ENCODE results near the gene CPO. TPM values are rescaled to one million over a fixed set of nuclear protein-coding genes. Genes with fewer than 3 reads are reported as not detected.
"Not testable (repeated sequence)": the region's sequence is repeated elsewhere in the genome, so short reads cannot be mapped to it uniquely, and the experiment has no call there.

The CPO gene
- total RNA-seq, 8 experiments from 2014 or later, result 0.11 to 0.36 TPM; not detected in 6

GRCh38 chr2:206953404-206953803 is 14.1 kb downstream of the CPO start:
- H3K27ac ChIP-seq; in situ Hi-C loops (cut with MboI; ENCODE audit: low pct_unique_long_range_greater_than_20kb in 2 of 9, low sequenced_read_pairs in 9 of 9, unreplicated experiment in 9 of 9); H3K4me1 ChIP-seq (replicated peaks in 1 of 2); H3K4me3 ChIP-seq; ATAC-seq (replicated peaks in 6 of 8): not testable (repeated sequence)
- WGBS, 10 experiments, result 63 to 100% (median 90%) methylated on average over 1 to 2 of the region's 2 CpGs; no CpG with 5 or more reads in 4 of the 10 experiments

GRCh38 chr2:206955253-206955652 is 15.9 kb downstream of the CPO start:
- in situ Hi-C loops (cut with MboI; ENCODE audit: low pct_unique_long_range_greater_than_20kb in 2 of 9, low sequenced_read_pairs in 9 of 9, unreplicated experiment in 9 of 9), result no loop called here
- Histone ChIP-seq H3K4me3 (no peak overlapping the region), H3K27ac (no peak overlapping the region), H3K4me1 (replicated peaks in 1 of 2) (no peaks in the 10 kb centered on the region)
- ATAC-seq (replicated peaks in 6 of 8), result no peak

- ATAC-seq (replicated peaks in 6 of 8), result no peak
- Histone ChIP-seq H3K27ac (no peak overlapping the region), H3K4me1 (replicated peaks in 1 of 2) (no peaks in the 10 kb centered on the region), H3K4me3 (no peak overlapping the region)
- 0 to 95% (median 80%) methylated on average over 1 to 3 of the region's 3 CpGs; no CpG with 5 or more reads in 1 of the 10 experiments for WGBS, 10 experiments
- in situ Hi-C loops (cut with MboI; ENCODE audit: low pct_unique_long_range_greater_than_20kb in 2 of 9, low sequenced_read_pairs in 9 of 9, unreplicated experiment in 9 of 9), result no loop called here
Observed at GRCh38 chr2:206958261-206958660, 18.9 kb downstream of the CPO start.

GRCh38 chr2:206962966-206963365 is 23.6 kb downstream of the CPO start:
- ATAC-seq (replicated peaks in 6 of 8), result peak in 1 of 8 experiments; percentile 70
- no peak overlapping the region for H3K4me3 ChIP-seq
- WGBS, 10 experiments, result 8 to 82% (median 64%) methylated on average over 1 to 4 of the region's 4 CpGs
- in situ Hi-C loops (cut with MboI; ENCODE audit: low pct_unique_long_range_greater_than_20kb in 2 of 9, low sequenced_read_pairs in 9 of 9, unreplicated experiment in 9 of 9), result no loop called here
- no peaks in the 10 kb centered on the region for H3K4me1 ChIP-seq (replicated peaks in 1 of 2)
- no peak overlapping the region for H3K27ac ChIP-seq

- in situ Hi-C loops (cut with MboI; ENCODE audit: low pct_unique_long_range_greater_than_20kb in 2 of 9, low sequenced_read_pairs in 9 of 9, unreplicated experiment in 9 of 9), result no loop called here
- ATAC-seq (replicated peaks in 6 of 8), result no peak
- Histone ChIP-seq H3K4me1 (replicated peaks in 1 of 2) (peaks cover 2 to 23% of the 10 kb centered on the region in 2 donors), H3K4me3 (no peak overlapping the region), H3K27ac (no peak overlapping the region)
- WGBS, 10 experiments, result 28 to 98% (median 76%) methylated on average over 1 to 6 of the region's 7 CpGs
Observed at GRCh38 chr2:206968134-206969086, 29.1 kb downstream of the CPO start.

- in situ Hi-C loops (cut with MboI; ENCODE audit: low pct_unique_long_range_greater_than_20kb in 2 of 9, low sequenced_read_pairs in 9 of 9, unreplicated experiment in 9 of 9), result no loop called here
- ATAC-seq (replicated peaks in 6 of 8), result no peak
Observed at GRCh38 chr2:206969192-206969591, 29.9 kb downstream of the CPO start.

GRCh38 chr2:206970589-206971360 is 31.5 kb downstream of the CPO start:
- in situ Hi-C loops (cut with MboI; ENCODE audit: low pct_unique_long_range_greater_than_20kb in 2 of 9, low sequenced_read_pairs in 9 of 9, unreplicated experiment in 9 of 9), result loop anchor here in 1 of 9 experiments (10.0 kb wide), 1 partner anchor 504 kb away; no protein-coding TSS in a partner anchor
- H3K27ac ChIP-seq, result no peak overlapping the region
- no peak overlapping the region for H3K4me3 ChIP-seq
- peak in 3 of 8 experiments; percentile 23 to 48 (median 42) for ATAC-seq (replicated peaks in 6 of 8)
- H3K4me1 ChIP-seq (replicated peaks in 1 of 2), result peaks cover 2 to 23% of the 10 kb centered on the region in 2 donors
- 35 to 100% (median 79%) methylated on average over 1 to 7 of the region's 7 CpGs for WGBS, 10 experiments

More at GRCh38 chr2:206969192-206969591, 29.9 kb downstream of the CPO start:
- no peak overlapping the region for H3K4me3 ChIP-seq
- H3K27ac ChIP-seq, result no peak overlapping the region
- H3K4me1 ChIP-seq (replicated peaks in 1 of 2), result peaks cover 2 to 23% of the 10 kb centered on the region in 2 donors
- WGBS, 10 experiments, result 76 to 100% (median 92%) methylated on average over 1 to 6 of the region's 6 CpGs; no CpG with 5 or more reads in 2 of the 10 experiments

- 0 to 100% (median 80%) methylated on average over 1 to 3 of the region's 3 CpGs; no CpG with 5 or more reads in 3 of the 10 experiments for WGBS, 10 experiments
- peaks cover 2 to 23% of the 10 kb centered on the region in 2 donors for H3K4me1 ChIP-seq (replicated peaks in 1 of 2)
- no peak overlapping the region for H3K4me3 ChIP-seq
- ATAC-seq (replicated peaks in 6 of 8), result peak in 3 of 8 experiments; percentile 37 to 93 (median 51)
- no peak overlapping the region for H3K27ac ChIP-seq
- in situ Hi-C loops (cut with MboI; ENCODE audit: low pct_unique_long_range_greater_than_20kb in 2 of 9, low sequenced_read_pairs in 9 of 9, unreplicated experiment in 9 of 9), result loop anchor here in 1 of 9 experiments (10.0 kb wide), 1 partner anchor 503 kb away; no protein-coding TSS in a partner anchor
Observed at GRCh38 chr2:206971805-206972204, 32.5 kb downstream of the CPO start.

- Histone ChIP-seq H3K27ac (no peak overlapping the region), H3K4me3 (no peak overlapping the region), H3K4me1 (replicated peaks in 1 of 2) (peaks cover 2 to 23% of the 10 kb centered on the region in 2 donors)
- in situ Hi-C loops (cut with MboI; ENCODE audit: low pct_unique_long_range_greater_than_20kb in 2 of 9, low sequenced_read_pairs in 9 of 9, unreplicated experiment in 9 of 9), result loop anchor here in 1 of 9 experiments (10.0 kb wide), 1 partner anchor 500 kb away; no protein-coding TSS in a partner anchor
- ATAC-seq (replicated peaks in 6 of 8), result peak in 2 of 8 experiments; percentile 54 to 85
- 0 to 100% (median 65%) methylated on average over 1 to 2 of the region's 2 CpGs; no CpG with 5 or more reads in 2 of the 10 experiments for WGBS, 10 experiments
Observed at GRCh38 chr2:206974551-206974950, 35.2 kb downstream of the CPO start.

GRCh38 chr2:206978746-206979145 is 39.4 kb downstream of the CPO start:
- no peak for ATAC-seq (replicated peaks in 6 of 8)
- in situ Hi-C loops (cut with MboI; ENCODE audit: low pct_unique_long_range_greater_than_20kb in 2 of 9, low sequenced_read_pairs in 9 of 9, unreplicated experiment in 9 of 9), result loop anchor here in 6 of 9 experiments (5.0 to 25.0 kb wide), 5 partner anchors 184 to 509 kb away; partner anchors contain the start of gene KLF7 (in 3 of the 6)
- Histone ChIP-seq H3K4me3 (no peak overlapping the region), H3K4me1 (replicated peaks in 1 of 2) (peaks cover 20 to 23% of the 10 kb centered on the region in 2 donors), H3K27ac (no peak overlapping the region)
- WGBS, 10 experiments, result 60 to 100% (median 90%) methylated on average over 1 to 5 of the region's 5 CpGs; no CpG with 5 or more reads in 3 of the 10 experiments

- in situ Hi-C loops (cut with MboI; ENCODE audit: low pct_unique_long_range_greater_than_20kb in 2 of 9, low sequenced_read_pairs in 9 of 9, unreplicated experiment in 9 of 9), result loop anchor here in 6 of 9 experiments (5.0 to 25.0 kb wide), 5 partner anchors 183 to 508 kb away; partner anchors contain the start of gene KLF7 (in 3 of the 6)
- Histone ChIP-seq H3K27ac (no peak overlapping the region), H3K4me3 (no peak overlapping the region), H3K4me1 (replicated peaks in 1 of 2) (peaks cover 26% of the 10 kb centered on the region in 2 donors)
- no peak for ATAC-seq (replicated peaks in 6 of 8)
- WGBS, 10 experiments, result 80 to 100% (median 100%) methylated on average over 1 to 3 of the region's 3 CpGs; no CpG with 5 or more reads in 5 of the 10 experiments
Observed at GRCh38 chr2:206979365-206979764, 40.0 kb downstream of the CPO start.

- peaks cover 26 to 28% of the 10 kb centered on the region in 2 donors for H3K4me1 ChIP-seq (replicated peaks in 1 of 2)
- H3K27ac ChIP-seq, result no peak overlapping the region
- ATAC-seq (replicated peaks in 6 of 8), result no peak
- H3K4me3 ChIP-seq, result no peak overlapping the region
- 55 to 93% (median 71%) methylated on average over 1 to 2 of the region's 2 CpGs; no CpG with 5 or more reads in 5 of the 10 experiments for WGBS, 10 experiments
- in situ Hi-C loops (cut with MboI; ENCODE audit: low pct_unique_long_range_greater_than_20kb in 2 of 9, low sequenced_read_pairs in 9 of 9, unreplicated experiment in 9 of 9), result loop anchor here (5.0 to 25.0 kb wide), 5 partner anchors 182 to 507 kb away; partner anchors contain the start of gene KLF7 (in 3 of the 9)
Observed at GRCh38 chr2:206979922-206980321, 40.6 kb downstream of the CPO start.
